K562 (cell line): ENCODE measurements around the gene LINS1. TPM values are rescaled to one million over a fixed set of nuclear protein-coding genes. Genes with fewer than 3 reads are reported as not detected.
A peak's percentile ranks its signal among the peaks of the same experiment; 100 is the strongest.

Source experiments
- ARID2 ChIP-seq: fragments of 450-650 bp; IDR thresholded peaks from 2 replicates; pipeline ENCODE4 v1.6.1; 2017; ENCODE audit warnings: antibody characterized with exemption, mild to moderate bottlenecking
- BCOR ChIP-seq: fragments of 450-650 bp; IDR thresholded peaks from 2 replicates; pipeline ENCODE4 v1.6.1; 2016
- CREB1 ChIP-seq, 2 experiments: sonication (generic) in 1 of 2; formaldehyde crosslinking in 1 of 2; IDR thresholded peaks; 2 replicates each; pipeline versions ENCODE4 v1.6.1 to v1.8.0; 2012 to 2022; ENCODE audit warnings: inconsistent platforms in 1 of 2, mild to moderate bottlenecking in 1 of 2, missing genetic modification reagents in 1 of 2, moderate library complexity in 1 of 2
- HDAC8 ChIP-seq: fragments of 450-650 bp; IDR thresholded peaks from 2 replicates; pipeline ENCODE4 v1.6.1; 2016; ENCODE audit warnings: mild to moderate bottlenecking, missing genetic modification characterization, moderate library complexity, missing compliant biosample characterization
- HDGF ChIP-seq: fragments of 450-650 bp; IDR thresholded peaks from 2 replicates; pipeline ENCODE4 v1.6.1; 2016
- KDM5B ChIP-seq: fragments of 200-600 bp; sonication (generic); IDR thresholded peaks from 2 replicates; pipeline ENCODE4 v1.6.1; 2012; ENCODE audit warnings: low read depth, mild to moderate bottlenecking, moderate library complexity, low read length, control low read depth, inconsistent platforms; ENCODE audit not compliant: insufficient replicate concordance
- MED1 ChIP-seq: sonication (generic); formaldehyde crosslinking; IDR thresholded peaks from 2 replicates; pipeline ENCODE4 v1.8.1; 2023; ENCODE audit warnings: missing genetic modification reagents, borderline replicate concordance
- NFE2L1 ChIP-seq: fragments of 450-650 bp; IDR thresholded peaks from 2 replicates; pipeline ENCODE4 v1.6.1; 2016; ENCODE audit warnings: missing genetic modification characterization, low read depth, mild to moderate bottlenecking, missing compliant biosample characterization, moderate library complexity, borderline replicate concordance
- POLR2B ChIP-seq: fragments of 450-650 bp; IDR thresholded peaks from 2 replicates; pipeline ENCODE4 v1.6.1; 2018; ENCODE audit warnings: low read depth; ENCODE audit not compliant: partially characterized antibody
- PPARD ChIP-seq: fragments of 250-450 bp; sonication (Bioruptor Pico); IDR thresholded peaks from 2 replicates; pipeline ENCODE4 v1.8.0; 2022; ENCODE audit warnings: inconsistent platforms, mild to moderate bottlenecking, moderate library complexity
- PRDM10 ChIP-seq: fragments of 450-650 bp; IDR thresholded peaks from 2 replicates; pipeline ENCODE4 v1.6.1; 2018; ENCODE audit not compliant: partially characterized antibody
- TSHZ1 ChIP-seq: fragments of 250-450 bp; sonication (Bioruptor Pico); IDR thresholded peaks from 2 replicates; pipeline ENCODE4 v1.4.0; 2020; ENCODE audit warnings: mild to moderate bottlenecking, moderate library complexity
- ZBTB1 ChIP-seq: sonication (generic); formaldehyde crosslinking; IDR thresholded peaks from 2 replicates; pipeline ENCODE4 v1.8.1; 2023; ENCODE audit warnings: missing genetic modification reagents, low read depth, mild to moderate bottlenecking, borderline replicate concordance
- ZKSCAN3 ChIP-seq: fragments of 250-450 bp; sonication (Bioruptor Pico); IDR thresholded peaks from 2 replicates; pipeline ENCODE4 v1.4.0; 2020
- ZNF551 ChIP-seq: fragments of 250-450 bp; sonication (Bioruptor Pico); IDR thresholded peaks from 2 replicates; pipeline ENCODE4 v1.5.0; 2021; ENCODE audit warnings: mild to moderate bottlenecking, moderate library complexity
- ZNF695 ChIP-seq: fragments of 450-650 bp; formaldehyde crosslinking; IDR thresholded peaks from 2 replicates; pipeline ENCODE4 v1.4.0; 2020; ENCODE audit warnings: mild to moderate bottlenecking, moderate library complexity
- ZNF699 ChIP-seq: fragments of 250-450 bp; sonication (Bioruptor Pico); IDR thresholded peaks from 2 replicates; pipeline ENCODE4 v1.8.0; 2021; ENCODE audit warnings: mild to moderate bottlenecking, moderate library complexity; ENCODE audit not compliant: insufficient replicate concordance
- ZNF707 ChIP-seq: fragments of 250-450 bp; sonication (Bioruptor Pico); conservative IDR thresholded peaks from 2 replicates; pipeline ENCODE4 v1.8.0; 2022; ENCODE audit warnings: inconsistent platforms, mild to moderate bottlenecking, moderate library complexity
- ZNF75A ChIP-seq: fragments of 450-650 bp; formaldehyde crosslinking; IDR thresholded peaks from 2 replicates; pipeline ENCODE4 v1.4.0; 2020; ENCODE audit warnings: mild to moderate bottlenecking
- ZNF778 ChIP-seq: fragments of 450-650 bp; formaldehyde crosslinking; IDR thresholded peaks from 2 replicates; pipeline ENCODE4 v1.4.0; 2020; ENCODE audit warnings: mild to moderate bottlenecking, moderate library complexity
- polyA plus RNA-seq, 8 experiments: library from polyadenylated mRNA; depleted of rRNA in 4 of 8; stranded (reverse) in 5 of 8; unstranded in 3 of 8; fragments of >200 nt; fragmentation: Nextera tagmentation in 2 of 8; fragmentation: Illumina TruSeq in 1 of 8; extraction: Ambion mirVana in 2 of 8; extraction: Trizol in 1 of 8; gene quantifications; 2 replicates each; pipeline versions ENCODE4 v1.2.1 to v1.2.3, GENCODE V29; 2011 to 2014; ENCODE audit warnings: inconsistent platforms in 1 of 8, missing spikeins in 1 of 8
- total RNA-seq, 7 experiments: library from RNA; depleted of rRNA in 6 of 7; stranded (reverse); fragments of >200 nt in 6 of 7; fragmentation: Illumina TruSeq in 2 of 7; extraction: Trizol in 2 of 7; gene quantifications; 2 replicates each; pipeline versions ENCODE4 v1.2.1 to v1.2.3, GENCODE V29; 2011 to 2021; ENCODE audit warnings: low replicate concordance in 1 of 7
- TF ChIP-seq, protein P1 (sequence below): fragments of 250-450 bp; sonication (Bioruptor Pico); IDR thresholded peaks from 2 replicates; pipeline ENCODE4 v1.4.0; 2020

LINS1 gene
- total and polyA plus RNA-seq, 9 of the 15 experiments (the other 6 are each of a cell fraction or from before 2014, with no cell fraction given): 15.4 to 31.4 (median 24.6) TPM

DNA sequence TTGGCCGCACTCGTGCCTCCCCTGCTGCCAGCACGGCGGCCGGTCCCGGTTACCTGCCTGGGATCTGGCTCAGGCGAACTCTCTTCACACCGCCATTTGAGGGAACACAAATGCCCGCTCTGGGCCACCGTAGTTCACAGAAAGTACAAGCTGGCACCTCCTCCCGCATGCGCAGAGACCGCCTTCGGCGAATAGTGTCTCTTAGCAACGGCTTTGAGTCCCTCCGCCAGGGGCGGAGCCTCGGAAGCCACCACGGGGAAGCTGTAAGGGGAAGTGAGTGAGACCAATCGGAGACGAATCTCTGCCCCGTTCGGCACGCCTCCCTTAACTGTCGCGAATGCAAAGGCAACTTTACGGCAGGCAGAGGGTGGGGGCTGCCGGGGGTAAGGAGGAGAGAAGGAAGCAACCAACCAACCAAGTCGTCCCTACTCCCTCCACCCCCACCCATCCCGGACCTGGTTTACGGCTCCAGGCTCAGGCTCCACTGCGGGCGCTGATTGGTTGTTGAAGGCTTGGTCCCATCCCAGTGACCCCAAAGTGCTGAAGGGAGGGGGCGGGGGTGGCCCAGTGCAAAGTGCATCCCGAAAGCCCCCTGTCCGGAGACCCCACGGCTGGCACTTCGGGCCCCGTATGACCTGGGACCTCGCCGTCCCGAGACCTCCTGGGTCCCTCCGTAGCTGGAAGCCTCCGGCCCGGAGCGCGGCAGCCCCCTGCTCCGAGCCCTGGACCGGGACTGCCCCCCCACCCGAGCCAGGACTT lies at the start of gene LINS1, which contains the start of gene ASB7 (continued):
- TF ChIP-seq TSHZ1 (no peak), NFE2L1 (no peak), PPARD (no peak), CREB1 (IDR thresholded peaks at IDR 0.05) (peak; percentile 59), CREB1 (CRISPR knock-in tag; IDR thresholded peaks at IDR 0.05) (no peak), HDGF (no peak), PRDM10 (peak; percentile 79), HDAC8 (tag) (no peak), ZNF707 (CRISPR knock-in tag) (no peak), MED1 (no peak), POLR2B (peak; percentile 32), BCOR (no peak), ZNF699 (CRISPR knock-in tag) (no peak), ZNF695 (CRISPR knock-in tag) (no peak), ZBTB1 (CRISPR knock-in tag) (no peak), ZNF551 (CRISPR knock-in tag) (no peak), ARID2 (no peak), KDM5B (peak; percentile 37), ZKSCAN3 (CRISPR knock-in tag) (no peak), ZNF778 (CRISPR knock-in tag) (no peak), ZNF75A (CRISPR knock-in tag) (no peak)
- TF ChIP-seq, protein P1, sequence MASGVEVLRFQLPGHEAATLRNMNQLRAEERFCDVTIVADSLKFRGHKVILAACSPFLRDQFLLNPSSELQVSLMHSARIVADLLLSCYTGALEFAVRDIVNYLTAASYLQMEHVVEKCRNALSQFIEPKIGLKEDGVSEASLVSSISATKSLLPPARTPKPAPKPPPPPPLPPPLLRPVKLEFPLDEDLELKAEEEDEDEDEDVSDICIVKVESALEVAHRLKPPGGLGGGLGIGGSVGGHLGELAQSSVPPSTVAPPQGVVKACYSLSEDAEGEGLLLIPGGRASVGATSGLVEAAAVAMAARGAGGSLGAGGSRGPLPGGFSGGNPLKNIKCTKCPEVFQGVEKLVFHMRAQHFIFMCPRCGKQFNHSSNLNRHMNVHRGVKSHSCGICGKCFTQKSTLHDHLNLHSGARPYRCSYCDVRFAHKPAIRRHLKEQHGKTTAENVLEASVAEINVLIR (CRISPR knock-in tag): no peak
